H1 (cell line): ENCODE measurements around the gene HERC3.

ENCODE experiments used
- EZH2 ChIP-seq: fragments of 200-600 bp; sonication (generic); IDR thresholded peaks from 2 replicates; pipeline ENCODE4 v1.7.1; 2012; ENCODE audit warnings: low read depth, mild to moderate bottlenecking, moderate library complexity, low read length, inconsistent platforms; ENCODE audit not compliant: severe bottlenecking
- POU5F1 ChIP-seq: IDR thresholded peaks from 2 replicates; pipeline ENCODE4 v1.6.1; 2011; ENCODE audit warnings: low read depth, mild to moderate bottlenecking, low read length, moderate library complexity
- SRF ChIP-seq: IDR thresholded peaks from 2 replicates; pipeline ENCODE4 v1.6.1; 2011; ENCODE audit warnings: mild to moderate bottlenecking, low read depth, low read length, moderate library complexity
- TF ChIP-seq, protein P1 (sequence below), 3 experiments: IDR thresholded peaks; 1 replicate in 2 of 3; 2 replicates in 1 of 3; pipeline versions ENCODE4 v1.5.1 to v1.6.1; 2011; ENCODE audit warnings: low read length in 3 of 3, mild to moderate bottlenecking in 3 of 3, inconsistent platforms in 2 of 3, low read depth in 1 of 3, moderate library complexity in 1 of 3; ENCODE audit not compliant: insufficient read depth in 1 of 3; ENCODE audit errors: control extremely low read depth in 1 of 3

DNA sequence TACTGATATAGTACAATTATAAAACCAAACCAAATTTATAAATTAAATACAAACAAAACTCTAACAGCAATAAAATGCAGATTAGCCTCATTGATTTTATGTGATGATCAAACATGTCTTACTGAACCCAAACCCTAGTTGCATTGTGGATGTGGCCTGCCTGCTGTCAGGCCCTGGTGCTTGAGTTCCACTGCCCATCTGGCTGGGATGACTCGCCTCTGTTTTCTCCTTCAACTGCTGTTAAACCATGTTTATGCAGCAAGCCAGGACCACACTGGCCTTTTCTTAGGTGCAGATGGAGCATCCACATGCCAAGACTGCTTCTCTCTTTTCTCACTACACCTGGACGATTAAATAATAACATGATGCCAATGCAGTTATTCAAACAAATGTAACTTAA lies 82.7 kb downstream of the HERC3 start:
- TF ChIP-seq SRF, result no peak
- TF ChIP-seq POU5F1, result no peak
- TF ChIP-seq EZH2, result no peak
- TF ChIP-seq, protein P1, sequence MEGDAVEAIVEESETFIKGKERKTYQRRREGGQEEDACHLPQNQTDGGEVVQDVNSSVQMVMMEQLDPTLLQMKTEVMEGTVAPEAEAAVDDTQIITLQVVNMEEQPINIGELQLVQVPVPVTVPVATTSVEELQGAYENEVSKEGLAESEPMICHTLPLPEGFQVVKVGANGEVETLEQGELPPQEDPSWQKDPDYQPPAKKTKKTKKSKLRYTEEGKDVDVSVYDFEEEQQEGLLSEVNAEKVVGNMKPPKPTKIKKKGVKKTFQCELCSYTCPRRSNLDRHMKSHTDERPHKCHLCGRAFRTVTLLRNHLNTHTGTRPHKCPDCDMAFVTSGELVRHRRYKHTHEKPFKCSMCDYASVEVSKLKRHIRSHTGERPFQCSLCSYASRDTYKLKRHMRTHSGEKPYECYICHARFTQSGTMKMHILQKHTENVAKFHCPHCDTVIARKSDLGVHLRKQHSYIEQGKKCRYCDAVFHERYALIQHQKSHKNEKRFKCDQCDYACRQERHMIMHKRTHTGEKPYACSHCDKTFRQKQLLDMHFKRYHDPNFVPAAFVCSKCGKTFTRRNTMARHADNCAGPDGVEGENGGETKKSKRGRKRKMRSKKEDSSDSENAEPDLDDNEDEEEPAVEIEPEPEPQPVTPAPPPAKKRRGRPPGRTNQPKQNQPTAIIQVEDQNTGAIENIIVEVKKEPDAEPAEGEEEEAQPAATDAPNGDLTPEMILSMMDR (IDR thresholded peaks at IDR 0.05; ENCODE audit: control extremely low read depth in 1 of 3, insufficient read depth in 1 of 3, low read depth in 1 of 3, low read length in 3 of 3), result no peak
